ENCODE data around the gene UTS2B.

UTS2B gene

DNA sequence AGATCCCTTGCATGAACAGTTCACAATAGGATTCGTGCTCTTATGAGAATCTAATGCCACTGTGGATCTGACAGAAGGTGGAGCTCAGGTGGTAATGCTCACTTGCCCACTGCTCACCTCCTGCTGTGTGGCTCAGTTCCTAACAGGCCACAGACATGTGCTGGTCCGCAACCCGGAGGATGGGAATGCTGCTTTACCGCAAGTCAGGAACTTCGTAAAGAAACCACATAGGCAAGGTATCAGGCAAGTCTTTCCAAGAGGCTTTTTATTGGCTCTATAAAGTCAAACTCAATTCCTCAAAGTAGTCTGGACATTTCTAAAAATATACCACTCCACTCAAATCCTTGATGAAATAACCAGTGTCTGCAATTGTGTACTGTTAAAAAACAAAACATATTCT lies 75.2 kb downstream of the UTS2B start:
- Histone ChIP-seq H3K4me3 (ENCODE audit: low read depth, low read length) (no peak overlapping the region), H3K4me1 (ENCODE audit: control insufficient read depth, insufficient read depth, low read length) (peaks cover 6% of the 10 kb centered on the region), H3K36me3 (ENCODE audit: control insufficient read depth in 2 of 2, insufficient read depth in 1 of 2, low read length in 2 of 2) (no peaks in the 10 kb centered on the region), H3K27ac (ENCODE audit: extremely low read depth, low read depth, low read length) (no peak overlapping the region), H3K9me3 (ENCODE audit: control insufficient read depth, insufficient read depth, low read depth, low read length) (no peaks in the 10 kb centered on the region)
- ChIA-PET POLR2A (no interaction called here), CTCF (no interaction called here)
- TF ChIP-seq ZNF510 (tag by site-specific recombination; IDR thresholded peaks at IDR 0.05; ENCODE audit: insufficient replicate concordance), result no peak
- TF ChIP-seq HOXD13 (CRISPR knock-in tag; IDR thresholded peaks at IDR 0.05; ENCODE audit: borderline replicate concordance), result peak; percentile 57; the same call in 1 of the 2 replicates
- TF ChIP-seq ZBTB7A (tag by site-specific recombination; IDR thresholded peaks at IDR 0.05; ENCODE audit: low read depth), result no peak
- TF ChIP-seq ZNF16 (tag by site-specific recombination; IDR thresholded peaks at IDR 0.05; ENCODE audit: low read depth), result no peak
- TF ChIP-seq ZNF292 (tag by site-specific recombination; IDR thresholded peaks at IDR 0.05; ENCODE audit: borderline replicate concordance, low read depth), result no peak
- TF ChIP-seq, protein P1, sequence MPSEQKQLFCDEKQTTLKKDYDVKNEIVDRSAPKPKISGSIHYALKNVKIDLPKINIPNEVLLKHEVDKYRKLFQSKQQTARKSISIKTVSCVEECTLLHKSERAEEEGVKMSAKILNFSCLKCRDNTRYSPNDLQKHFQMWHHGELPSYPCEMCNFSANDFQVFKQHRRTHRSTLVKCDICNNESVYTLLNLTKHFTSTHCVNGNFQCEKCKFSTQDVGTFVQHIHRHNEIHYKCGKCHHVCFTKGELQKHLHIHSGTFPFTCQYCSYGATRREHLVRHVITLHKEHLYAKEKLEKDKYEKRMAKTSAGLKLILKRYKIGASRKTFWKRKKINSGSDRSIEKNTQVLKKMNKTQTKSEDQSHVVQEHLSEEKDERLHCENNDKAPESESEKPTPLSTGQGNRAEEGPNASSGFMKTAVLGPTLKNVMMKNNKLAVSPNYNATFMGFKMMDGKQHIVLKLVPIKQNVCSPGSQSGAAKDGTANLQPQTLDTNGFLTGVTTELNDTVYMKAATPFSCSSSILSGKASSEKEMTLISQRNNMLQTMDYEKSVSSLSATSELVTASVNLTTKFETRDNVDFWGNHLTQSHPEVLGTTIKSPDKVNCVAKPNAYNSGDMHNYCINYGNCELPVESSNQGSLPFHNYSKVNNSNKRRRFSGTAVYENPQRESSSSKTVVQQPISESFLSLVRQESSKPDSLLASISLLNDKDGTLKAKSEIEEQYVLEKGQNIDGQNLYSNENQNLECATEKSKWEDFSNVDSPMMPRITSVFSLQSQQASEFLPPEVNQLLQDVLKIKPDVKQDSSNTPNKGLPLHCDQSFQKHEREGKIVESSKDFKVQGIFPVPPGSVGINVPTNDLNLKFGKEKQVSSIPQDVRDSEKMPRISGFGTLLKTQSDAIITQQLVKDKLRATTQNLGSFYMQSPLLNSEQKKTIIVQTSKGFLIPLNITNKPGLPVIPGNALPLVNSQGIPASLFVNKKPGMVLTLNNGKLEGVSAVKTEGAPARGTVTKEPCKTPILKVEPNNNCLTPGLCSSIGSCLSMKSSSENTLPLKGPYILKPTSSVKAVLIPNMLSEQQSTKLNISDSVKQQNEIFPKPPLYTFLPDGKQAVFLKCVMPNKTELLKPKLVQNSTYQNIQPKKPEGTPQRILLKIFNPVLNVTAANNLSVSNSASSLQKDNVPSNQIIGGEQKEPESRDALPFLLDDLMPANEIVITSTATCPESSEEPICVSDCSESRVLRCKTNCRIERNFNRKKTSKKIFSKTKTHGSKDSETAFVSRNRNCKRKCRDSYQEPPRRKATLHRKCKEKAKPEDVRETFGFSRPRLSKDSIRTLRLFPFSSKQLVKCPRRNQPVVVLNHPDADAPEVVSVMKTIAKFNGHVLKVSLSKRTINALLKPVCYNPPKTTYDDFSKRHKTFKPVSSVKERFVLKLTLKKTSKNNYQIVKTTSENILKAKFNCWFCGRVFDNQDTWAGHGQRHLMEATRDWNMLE (tag by site-specific recombination; conservative IDR thresholded peaks at IDR 0.05; ENCODE audit: low read depth), result no peak
- no peak for TF ChIP-seq ZBTB26 (tag by site-specific recombination; optimal IDR thresholded peaks at IDR 0.05)
- no peak for TF ChIP-seq ZNF184 (tag by site-specific recombination; IDR thresholded peaks at IDR 0.05)
- no peak for TF ChIP-seq WT1 (tag by site-specific recombination; IDR thresholded peaks at IDR 0.05)
- TF ChIP-seq ZNF426 (tag by site-specific recombination; IDR thresholded peaks at IDR 0.05), result no peak
- TF ChIP-seq, protein P2, sequence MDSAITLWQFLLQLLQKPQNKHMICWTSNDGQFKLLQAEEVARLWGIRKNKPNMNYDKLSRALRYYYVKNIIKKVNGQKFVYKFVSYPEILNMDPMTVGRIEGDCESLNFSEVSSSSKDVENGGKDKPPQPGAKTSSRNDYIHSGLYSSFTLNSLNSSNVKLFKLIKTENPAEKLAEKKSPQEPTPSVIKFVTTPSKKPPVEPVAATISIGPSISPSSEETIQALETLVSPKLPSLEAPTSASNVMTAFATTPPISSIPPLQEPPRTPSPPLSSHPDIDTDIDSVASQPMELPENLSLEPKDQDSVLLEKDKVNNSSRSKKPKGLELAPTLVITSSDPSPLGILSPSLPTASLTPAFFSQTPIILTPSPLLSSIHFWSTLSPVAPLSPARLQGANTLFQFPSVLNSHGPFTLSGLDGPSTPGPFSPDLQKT (IDR thresholded peaks at IDR 0.05; ENCODE audit: borderline replicate concordance, low read depth, low read length), result no peak
- no peak for TF ChIP-seq HOXA7 (CRISPR knock-in tag; IDR thresholded peaks at IDR 0.05; ENCODE audit: borderline replicate concordance)
- TF ChIP-seq FEZF1 (tag by site-specific recombination; IDR thresholded peaks at IDR 0.05), result peak; percentile 30; the same call in 1 of the 2 replicates
- TF ChIP-seq ZNF521 (tag by site-specific recombination; IDR thresholded peaks at IDR 0.05), result no peak
- TF ChIP-seq EGR2 (tag by site-specific recombination; IDR thresholded peaks at IDR 0.05; ENCODE audit: low read depth), result no peak
- 0 out of 2 replicates have a peak, but pooled peaks have one; percentile 33 for TF ChIP-seq ZFP37 (tag by site-specific recombination; IDR thresholded peaks at IDR 0.05)
- TF ChIP-seq, protein P3, sequence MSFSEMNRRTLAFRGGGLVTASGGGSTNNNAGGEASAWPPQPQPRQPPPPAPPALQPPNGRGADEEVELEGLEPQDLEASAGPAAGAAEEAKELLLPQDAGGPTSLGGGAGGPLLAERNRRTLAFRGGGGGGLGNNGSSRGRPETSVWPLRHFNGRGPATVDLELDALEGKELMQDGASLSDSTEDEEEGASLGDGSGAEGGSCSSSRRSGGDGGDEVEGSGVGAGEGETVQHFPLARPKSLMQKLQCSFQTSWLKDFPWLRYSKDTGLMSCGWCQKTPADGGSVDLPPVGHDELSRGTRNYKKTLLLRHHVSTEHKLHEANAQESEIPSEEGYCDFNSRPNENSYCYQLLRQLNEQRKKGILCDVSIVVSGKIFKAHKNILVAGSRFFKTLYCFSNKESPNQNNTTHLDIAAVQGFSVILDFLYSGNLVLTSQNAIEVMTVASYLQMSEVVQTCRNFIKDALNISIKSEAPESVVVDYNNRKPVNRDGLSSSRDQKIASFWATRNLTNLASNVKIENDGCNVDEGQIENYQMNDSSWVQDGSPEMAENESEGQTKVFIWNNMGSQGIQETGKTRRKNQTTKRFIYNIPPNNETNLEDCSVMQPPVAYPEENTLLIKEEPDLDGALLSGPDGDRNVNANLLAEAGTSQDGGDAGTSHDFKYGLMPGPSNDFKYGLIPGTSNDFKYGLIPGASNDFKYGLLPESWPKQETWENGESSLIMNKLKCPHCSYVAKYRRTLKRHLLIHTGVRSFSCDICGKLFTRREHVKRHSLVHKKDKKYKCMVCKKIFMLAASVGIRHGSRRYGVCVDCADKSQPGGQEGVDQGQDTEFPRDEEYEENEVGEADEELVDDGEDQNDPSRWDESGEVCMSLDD (tag by site-specific recombination; IDR thresholded peaks at IDR 0.05), result no peak
- TF ChIP-seq, protein P4, sequence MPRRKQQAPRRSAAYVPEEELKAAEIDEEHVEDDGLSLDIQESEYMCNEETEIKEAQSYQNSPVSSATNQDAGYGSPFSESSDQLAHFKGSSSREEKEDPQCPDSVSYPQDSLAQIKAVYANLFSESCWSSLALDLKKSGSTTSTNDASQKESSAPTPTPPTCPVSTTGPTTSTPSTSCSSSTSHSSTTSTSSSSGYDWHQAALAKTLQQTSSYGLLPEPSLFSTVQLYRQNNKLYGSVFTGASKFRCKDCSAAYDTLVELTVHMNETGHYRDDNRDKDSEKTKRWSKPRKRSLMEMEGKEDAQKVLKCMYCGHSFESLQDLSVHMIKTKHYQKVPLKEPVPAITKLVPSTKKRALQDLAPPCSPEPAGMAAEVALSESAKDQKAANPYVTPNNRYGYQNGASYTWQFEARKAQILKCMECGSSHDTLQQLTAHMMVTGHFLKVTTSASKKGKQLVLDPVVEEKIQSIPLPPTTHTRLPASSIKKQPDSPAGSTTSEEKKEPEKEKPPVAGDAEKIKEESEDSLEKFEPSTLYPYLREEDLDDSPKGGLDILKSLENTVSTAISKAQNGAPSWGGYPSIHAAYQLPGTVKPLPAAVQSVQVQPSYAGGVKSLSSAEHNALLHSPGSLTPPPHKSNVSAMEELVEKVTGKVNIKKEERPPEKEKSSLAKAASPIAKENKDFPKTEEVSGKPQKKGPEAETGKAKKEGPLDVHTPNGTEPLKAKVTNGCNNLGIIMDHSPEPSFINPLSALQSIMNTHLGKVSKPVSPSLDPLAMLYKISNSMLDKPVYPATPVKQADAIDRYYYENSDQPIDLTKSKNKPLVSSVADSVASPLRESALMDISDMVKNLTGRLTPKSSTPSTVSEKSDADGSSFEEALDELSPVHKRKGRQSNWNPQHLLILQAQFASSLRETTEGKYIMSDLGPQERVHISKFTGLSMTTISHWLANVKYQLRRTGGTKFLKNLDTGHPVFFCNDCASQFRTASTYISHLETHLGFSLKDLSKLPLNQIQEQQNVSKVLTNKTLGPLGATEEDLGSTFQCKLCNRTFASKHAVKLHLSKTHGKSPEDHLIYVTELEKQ (tag by site-specific recombination; IDR thresholded peaks at IDR 0.05; ENCODE audit: borderline replicate concordance), result no peak

Data from HEK293 (cell line).